CD4-positive, alpha-beta T cell treated with Interleukin-12 subunit alpha and Interleukin-12 subunit beta, for 1 hour (primary cell): ENCODE results near the gene IWS1.

Experiments used
- DNase-seq: peaks from one replicate; pipeline ENCODE4 v3.0.0-alpha.2; 2020

IWS1 gene

GRCh38 chr2:127486247-127487058 lies 39.8 kb downstream of the IWS1 start:
- DNase-seq = no peak

GRCh38 chr2:127485694-127486071 lies 40.6 kb downstream of the IWS1 start:
- DNase-seq = no peak

- DNase-seq = no peak
Observed at GRCh38 chr2:127485051-127485693, 41.1 kb downstream of the IWS1 start.

- no peak for DNase-seq
Observed at GRCh38 chr2:127482031-127482430, 44.3 kb downstream of the IWS1 start.

GRCh38 chr2:127479866-127480743 lies 46.2 kb downstream of the IWS1 start:
- DNase-seq = no peak

- peak; percentile 50 for DNase-seq
Observed at GRCh38 chr2:127479219-127479825, 47.0 kb downstream of the IWS1 start.

GRCh38 chr2:127475788-127476187 lies 50.5 kb downstream of the IWS1 start:
- DNase-seq = no peak

GRCh38 chr2:127472268-127472667 lies 54.0 kb downstream of the IWS1 start:
- DNase-seq = no peak

GRCh38 chr2:127471286-127471988 lies 54.9 kb downstream of the IWS1 start:
- DNase-seq = no peak

- DNase-seq = no peak
Observed at GRCh38 chr2:127469974-127470373, 56.3 kb downstream of the IWS1 start.

- DNase-seq = no peak
Observed at GRCh38 chr2:127469051-127469450, 57.2 kb downstream of the IWS1 start.

- no peak for DNase-seq
Observed at GRCh38 chr2:127465258-127465657, 61.0 kb downstream of the IWS1 start.

- no peak for DNase-seq
Observed at GRCh38 chr2:127464470-127465257, 61.6 kb downstream of the IWS1 start.

- no peak for DNase-seq
Observed at GRCh38 chr2:127463155-127463991, 62.9 kb downstream of the IWS1 start.

GRCh38 chr2:127462461-127462860 lies 63.8 kb downstream of the IWS1 start:
- DNase-seq = no peak

GRCh38 chr2:127456960-127457359 lies 69.3 kb downstream of the IWS1 start:
- DNase-seq = no peak

GRCh38 chr2:127455566-127456493 lies 70.5 kb downstream of the IWS1 start:
- DNase-seq = peak; percentile 22

- DNase-seq = no peak
Observed at GRCh38 chr2:127454595-127455565, 71.4 kb downstream of the IWS1 start.
